Activated CD8-positive, alpha-beta T cell treated with anti-CD3 and anti-CD28 coated beads for 36 hours (primary cell): ENCODE data around the gene AGBL4. TPM values are rescaled to one million over a fixed set of nuclear protein-coding genes. Genes with fewer than 3 reads are reported as not detected.

ENCODE experiments used
- ATAC-seq: fragments of 200-7000 bp; cut with Tn5 transposase; one replicate; pipeline ENCODE4 v1.10.0; 2021; ENCODE audit warnings: mild to moderate bottlenecking, moderate library complexity
- CTCF ChIA-PET: fragments of 350-600 bp; sonication (Branson Sonifier 250); formaldehyde crosslinking; loops from one replicate; lab custom pipeline; 2021; ENCODE audit warnings: antibody characterized with exemption; lab: Charles Lee
- POLR2A ChIA-PET: fragments of 350-600 bp; sonication (Branson Sonifier 250); formaldehyde crosslinking; loops from one replicate; lab custom pipeline; 2021; ENCODE audit warnings: antibody characterized with exemption; lab: Charles Lee
- DNase-seq: peaks from one replicate; pipeline ENCODE4 v3.0.0-alpha.2; 2020
- H3K27ac Mint-ChIP-seq: one replicate; pipeline ENCODE4 v1.8.0; 2021; ENCODE audit warnings: mild to moderate bottlenecking, mixed read lengths
- H3K27me3 Mint-ChIP-seq: one replicate; pipeline ENCODE4 v1.8.0; 2021; ENCODE audit warnings: mixed read lengths
- H3K36me3 Mint-ChIP-seq: one replicate; pipeline ENCODE4 v1.8.0; 2021; ENCODE audit warnings: low read depth, mixed read lengths
- H3K4me1 Mint-ChIP-seq: one replicate; pipeline ENCODE4 v1.8.0; 2021; ENCODE audit warnings: low read depth, mixed read lengths
- H3K4me3 Mint-ChIP-seq: one replicate; pipeline ENCODE4 v1.8.0; 2021; ENCODE audit warnings: mild to moderate bottlenecking, moderate library complexity, mixed read lengths
- H3K9me3 Mint-ChIP-seq: one replicate; pipeline ENCODE4 v1.8.0; 2021; ENCODE audit warnings: mixed read lengths
- CTCF ChIP-seq: fragments of 200-600 bp; IDR thresholded peaks from one replicate; pipeline ENCODE4 v1.8.0; 2022; ENCODE audit warnings: antibody characterized with exemption, mild to moderate bottlenecking
- intact Hi-C: fragments of 100-400 bp; cut with micrococcal nuclease; formaldehyde crosslinking; loops from one replicate; pipeline ENCODE4 v1.10.0; 2022
- total RNA-seq, 2 experiments: library from RNA; stranded (reverse); gene quantifications; one replicate each; pipeline ENCODE4 v1.2.3, GENCODE V29; 2021

The AGBL4 gene
- total RNA-seq, 2 experiments from 2014 or later: 0.14 TPM; not detected in 1

- Mint-ChIP-seq H3K4me3 (no peak overlapping the region), H3K9me3 (peaks cover 14% of the 10 kb centered on the region), H3K27me3 (no peaks in the 10 kb centered on the region), H3K4me1 (no peaks in the 10 kb centered on the region), H3K27ac (no peak overlapping the region), H3K36me3 (no peaks in the 10 kb centered on the region)
- no peak for DNase-seq
- CTCF ChIA-PET: no interaction called here
- POLR2A ChIA-PET: no interaction called here
- intact Hi-C loops: no loop called here
- ATAC-seq: no peak
- TF ChIP-seq CTCF: no peak
These were observed 772.6 kb downstream of the AGBL4 start for GRCh38 chr1:49251019-49251784.

GRCh38 chr1:49240709-49241221, 783.0 kb downstream of the AGBL4 start:
- peaks cover 3% of the 10 kb centered on the region for H3K27me3 Mint-ChIP-seq
- ChIA-PET POLR2A (interaction anchor here (1.3 kb wide), 1 partner anchor 36 kb away, joined by 3 read pairs; no protein-coding TSS in a partner anchor), CTCF (no interaction called here)
- intact Hi-C loops: no loop called here
- no peaks in the 10 kb centered on the region for H3K36me3 Mint-ChIP-seq
- no peak overlapping the region for H3K27ac Mint-ChIP-seq
- H3K4me1 Mint-ChIP-seq: no peaks in the 10 kb centered on the region
- TF ChIP-seq CTCF: no peak
- ATAC-seq (no peak), DNase-seq (no peak)
- peaks cover 4% of the 10 kb centered on the region for H3K9me3 Mint-ChIP-seq
- H3K4me3 Mint-ChIP-seq: no peak overlapping the region

- Mint-ChIP-seq H3K4me1 (no peaks in the 10 kb centered on the region), H3K9me3 (peaks cover 4% of the 10 kb centered on the region), H3K27me3 (peaks cover 2% of the 10 kb centered on the region), H3K4me3 (no peak overlapping the region), H3K27ac (no peak overlapping the region), H3K36me3 (no peaks in the 10 kb centered on the region)
- CTCF ChIA-PET: no interaction called here
- DNase-seq (no peak), ATAC-seq (no peak)
- intact Hi-C loops: no loop called here
- POLR2A ChIA-PET: no interaction called here
- TF ChIP-seq CTCF: no peak
These were observed 788.8 kb downstream of the AGBL4 start for GRCh38 chr1:49234988-49235387.

GRCh38 chr1:49229555-49229954, 794.2 kb downstream of the AGBL4 start:
- ATAC-seq (no peak), DNase-seq (no peak)
- ChIA-PET POLR2A (no interaction called here), CTCF (no interaction called here)
- Mint-ChIP-seq H3K9me3 (no peaks in the 10 kb centered on the region), H3K27me3 (peaks cover 2% of the 10 kb centered on the region), H3K4me3 (no peak overlapping the region), H3K36me3 (no peaks in the 10 kb centered on the region), H3K4me1 (no peaks in the 10 kb centered on the region), H3K27ac (no peak overlapping the region)
- no peak for TF ChIP-seq CTCF
- intact Hi-C loops: no loop called here

- H3K36me3 Mint-ChIP-seq: no peaks in the 10 kb centered on the region
- ChIA-PET CTCF (no interaction called here), POLR2A (no interaction called here)
- DNase-seq: no peak
- ATAC-seq: no peak
- no peak overlapping the region for H3K4me3 Mint-ChIP-seq
- no peaks in the 10 kb centered on the region for H3K9me3 Mint-ChIP-seq
- no peak for TF ChIP-seq CTCF
- H3K4me1 Mint-ChIP-seq: no peaks in the 10 kb centered on the region
- intact Hi-C loops: no loop called here
- H3K27me3 Mint-ChIP-seq: no peaks in the 10 kb centered on the region
- no peak overlapping the region for H3K27ac Mint-ChIP-seq
These were observed 797.0 kb downstream of the AGBL4 start for GRCh38 chr1:49226758-49227157.
